GM03348 (cell line): ENCODE results near the gene KCNK1.
A peak's percentile ranks its signal among the peaks of the same experiment; 100 is the strongest.

Source experiments
- DNase-seq: peaks from one replicate; pipeline ENCODE4 v3.0.0; 2012; ENCODE audit warnings: low spot score

KCNK1 gene

DNA sequence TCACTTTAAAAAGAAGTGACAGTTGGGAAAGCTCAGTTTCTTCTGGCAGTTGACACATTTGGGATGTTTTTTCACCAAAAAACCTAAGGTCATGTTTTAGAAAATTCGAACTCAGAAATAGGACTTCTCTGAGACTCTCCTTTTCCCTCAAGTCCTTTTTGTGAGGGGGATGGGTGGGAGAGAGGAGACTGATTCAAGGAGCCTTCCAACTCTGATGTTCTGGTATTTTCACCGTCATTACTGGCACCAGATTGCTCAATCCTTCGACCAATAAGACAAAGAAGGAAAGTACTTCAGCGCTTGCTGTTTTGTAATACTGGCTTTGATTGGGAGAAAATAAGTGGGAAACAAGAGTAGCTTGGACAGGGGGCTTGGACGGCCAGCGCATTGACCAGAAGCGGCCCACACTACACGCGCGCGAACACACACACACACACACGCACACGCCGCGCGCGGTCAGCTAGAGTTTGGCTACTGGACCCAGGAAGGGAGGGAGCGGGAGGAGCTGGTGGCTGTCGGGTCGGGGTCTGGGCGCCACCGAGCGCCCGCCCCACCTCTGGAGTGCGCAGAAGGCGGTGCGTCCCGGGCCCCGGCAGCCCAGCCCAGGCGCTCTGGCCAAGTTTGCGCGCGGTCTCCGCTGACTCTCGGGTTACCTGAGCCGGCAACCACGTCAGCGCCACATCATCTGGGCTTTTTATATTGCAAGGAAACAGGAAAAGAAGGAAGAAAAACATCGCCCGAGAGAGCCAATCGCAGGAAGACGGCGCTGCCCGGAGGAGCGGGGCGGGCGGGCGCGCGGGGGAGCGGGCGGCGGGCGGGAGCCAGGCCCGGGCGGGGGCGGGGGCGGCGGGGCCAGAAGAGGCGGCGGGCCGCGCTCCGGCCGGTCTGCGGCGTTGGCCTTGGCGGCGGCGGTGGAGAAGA is at the start of gene KCNK1:
TSS of gene KCNK1 (plus strand) at position 855 of the 921 bp plus-strand sequence. CDS start at position 921, 66 bp downstream.
- peak; percentile 78 for DNase-seq

DNA sequence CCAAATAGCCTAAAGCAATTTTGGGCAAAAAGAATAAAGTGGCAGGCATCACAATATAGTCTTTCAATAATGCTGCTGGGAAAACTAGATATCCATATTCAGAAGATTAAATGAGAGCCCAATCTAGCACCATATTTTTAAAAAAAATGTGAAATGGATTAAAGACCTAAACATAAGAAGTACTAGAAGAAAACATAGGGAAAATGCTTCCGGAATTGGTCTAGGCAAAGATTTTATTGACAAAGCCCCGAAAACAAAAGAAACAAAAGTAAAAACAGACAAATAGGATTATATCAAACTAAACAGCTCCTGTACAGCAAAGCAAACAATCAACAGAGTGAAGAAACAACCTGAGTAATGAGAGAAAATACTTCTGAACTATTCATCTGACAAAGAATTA is 48.6 kb upstream of the KCNK1 start:
- DNase-seq, result no peak

DNA sequence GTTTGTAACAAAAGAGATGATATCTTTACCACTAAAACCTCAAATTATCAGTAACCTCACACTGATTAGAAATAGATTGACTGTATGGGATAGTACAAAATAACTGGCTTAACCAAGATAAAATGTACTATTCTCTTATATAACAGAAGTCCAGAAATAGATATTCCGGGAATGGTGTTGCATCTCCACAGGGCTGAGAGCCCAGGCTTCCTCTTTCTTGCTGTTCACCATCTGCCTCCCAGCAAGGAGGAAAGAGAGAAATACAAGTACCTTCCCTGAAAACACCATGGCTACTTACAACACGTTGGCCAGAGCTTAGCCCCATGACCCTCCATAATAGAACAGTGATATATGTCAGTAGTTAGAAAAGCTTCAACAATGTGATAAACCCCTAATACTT is 47.0 kb upstream of the KCNK1 start:
- DNase-seq, result no peak

DNA sequence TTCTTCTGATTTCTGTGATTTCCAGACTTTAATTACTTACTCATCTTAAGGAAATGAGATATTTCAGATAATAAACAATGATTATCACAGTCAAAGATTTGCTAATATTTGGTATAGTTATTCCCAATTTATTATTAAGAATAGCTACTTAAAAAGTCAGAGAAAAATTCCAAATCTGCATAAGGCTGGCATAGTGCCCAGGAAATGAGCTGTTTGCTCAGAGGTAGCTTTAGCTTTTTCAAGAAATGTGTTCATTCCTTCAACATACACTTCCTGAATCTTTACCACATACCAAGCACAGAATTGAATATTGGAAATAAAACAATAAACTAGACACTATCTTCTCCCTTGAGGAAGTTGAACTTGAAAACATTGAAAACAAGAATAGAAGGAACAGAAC is 44.3 kb upstream of the KCNK1 start:
- DNase-seq, result no peak

DNA sequence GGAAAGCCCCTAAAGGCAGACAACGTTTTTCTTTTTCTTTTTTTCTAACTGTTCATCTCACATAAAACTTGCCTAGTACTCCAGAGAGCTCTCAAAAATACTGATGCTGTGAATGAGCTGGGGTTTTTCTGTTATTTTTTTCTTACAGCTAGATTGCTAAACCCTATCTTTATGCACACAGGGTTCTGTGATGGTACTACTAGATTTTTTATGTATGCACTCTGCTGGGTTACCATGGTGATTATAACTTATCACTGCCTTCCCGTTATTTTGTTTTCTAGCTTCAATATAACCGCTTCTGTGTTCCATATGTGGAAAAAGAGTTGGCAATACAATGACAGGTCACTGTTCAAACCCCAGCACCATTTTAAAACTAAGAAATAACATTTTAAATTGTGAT is 43.7 kb upstream of the KCNK1 start:
- DNase-seq, result no peak

DNA sequence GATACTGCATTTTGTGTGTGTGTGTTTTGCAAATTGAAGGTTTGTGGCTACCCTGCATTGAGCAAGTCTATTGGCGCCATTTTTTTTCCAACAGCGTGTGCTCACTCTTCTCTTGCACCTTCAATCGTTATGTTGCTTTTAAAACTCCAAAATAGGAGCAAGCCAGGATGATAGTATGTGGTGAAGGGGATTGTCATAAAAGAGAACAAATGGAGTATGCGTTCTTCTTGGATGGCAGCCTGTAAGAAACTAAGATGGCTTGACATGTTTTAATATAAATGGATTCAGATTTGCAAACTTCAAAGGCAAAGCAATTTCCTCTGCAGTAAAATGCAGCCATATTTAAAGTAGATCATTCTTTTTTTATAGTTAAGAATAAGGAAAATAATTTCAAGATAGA is 43.2 kb upstream of the KCNK1 start:
- DNase-seq, result no peak

DNA sequence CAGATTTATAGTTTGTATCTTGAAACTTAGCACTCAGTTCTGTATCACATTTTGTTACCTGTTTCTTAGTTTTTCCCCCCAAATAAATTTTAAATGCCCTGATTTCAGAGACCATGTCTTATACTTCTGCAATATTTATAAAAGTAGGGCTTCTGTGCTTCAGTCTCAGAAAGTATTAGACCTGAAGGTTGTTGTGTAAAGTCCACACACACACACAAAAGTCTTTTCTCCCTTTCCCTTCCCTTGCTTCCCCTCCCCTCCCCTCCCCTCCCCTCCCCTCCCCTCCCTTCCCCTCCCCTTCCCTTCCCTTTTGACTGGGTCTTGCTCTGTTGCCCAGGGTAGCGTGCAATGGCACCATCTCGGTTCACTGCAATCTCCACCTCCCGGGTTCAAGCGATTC is 41.0 kb upstream of the KCNK1 start:
- no peak for DNase-seq

DNA sequence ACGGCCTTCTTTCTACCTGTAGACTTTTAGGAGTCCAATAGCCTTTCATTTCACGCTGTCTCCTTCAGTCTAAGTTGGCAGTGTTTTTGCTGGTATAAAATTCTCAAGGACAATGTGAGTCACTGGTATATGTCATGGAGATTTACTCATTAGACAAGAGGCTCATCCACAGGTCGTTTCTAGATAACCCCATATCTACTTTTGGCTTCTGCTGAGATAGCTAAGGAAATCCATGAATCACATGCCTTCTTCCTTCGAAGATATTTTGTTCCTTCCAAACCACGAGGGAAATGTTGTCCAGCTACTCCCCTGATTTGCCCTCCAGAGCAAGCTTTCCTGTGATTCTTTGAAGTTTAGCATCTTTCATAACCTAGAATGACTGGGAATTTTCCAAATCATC is 38.5 kb upstream of the KCNK1 start:
- no peak for DNase-seq

DNA sequence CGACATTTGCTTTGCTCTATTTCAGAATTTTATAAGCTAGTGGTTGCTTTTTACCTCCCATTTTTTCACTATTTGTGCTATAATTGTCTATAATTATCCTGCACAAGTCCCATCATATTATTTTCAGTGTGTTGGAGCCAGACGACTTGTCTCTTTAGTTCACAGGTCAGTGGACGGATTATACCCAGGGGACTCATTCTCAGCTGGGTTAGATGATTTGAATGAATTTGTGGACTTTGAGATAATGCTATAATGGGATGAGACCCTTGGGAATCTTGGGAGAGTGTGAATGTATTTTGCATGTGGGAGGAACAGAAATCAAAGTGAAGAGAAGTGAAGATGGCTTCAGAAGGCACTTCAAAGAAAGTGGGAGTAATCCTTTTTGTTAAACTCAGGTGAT is 31.5 kb upstream of the KCNK1 start:
- DNase-seq, result no peak

DNA sequence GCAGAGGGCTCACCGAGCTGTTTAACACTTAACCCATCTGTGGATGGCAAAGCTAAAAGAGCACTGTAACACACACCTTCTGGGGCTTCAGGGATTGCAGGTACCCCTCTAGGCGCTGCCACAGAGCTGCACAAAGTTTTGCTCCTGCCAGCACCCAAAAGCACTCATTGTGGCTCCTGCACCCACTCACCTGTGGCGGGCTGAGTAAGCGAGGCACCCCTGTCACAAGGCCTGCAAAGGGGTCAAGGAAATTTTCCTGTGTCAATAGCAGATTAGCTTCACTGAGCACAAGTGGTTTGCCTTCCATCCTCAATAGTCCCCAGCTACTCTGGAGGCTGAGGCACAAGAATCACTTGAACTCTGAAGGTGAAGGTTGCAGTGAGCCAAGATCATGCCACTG is 29.5 kb upstream of the KCNK1 start:
- no peak for DNase-seq

DNA sequence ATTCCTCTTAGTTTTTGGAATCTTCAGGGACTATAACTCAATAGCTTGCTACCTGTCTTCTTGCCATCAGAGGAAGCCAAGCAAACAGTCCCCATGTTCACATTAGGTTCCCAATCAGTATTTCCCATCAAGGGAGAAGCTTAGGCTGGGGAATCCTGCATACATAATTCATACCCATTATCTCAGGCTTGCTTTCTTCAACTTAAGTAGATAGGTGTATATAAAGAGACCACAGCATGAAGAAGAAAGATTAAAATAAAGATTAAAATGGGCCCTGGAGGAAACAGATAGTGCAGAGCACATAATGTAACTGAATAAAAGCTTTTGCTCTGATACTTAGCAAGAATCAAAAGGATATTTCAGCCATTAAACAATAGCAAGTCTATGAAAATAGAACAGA is 29.0 kb upstream of the KCNK1 start:
- no peak for DNase-seq

DNA sequence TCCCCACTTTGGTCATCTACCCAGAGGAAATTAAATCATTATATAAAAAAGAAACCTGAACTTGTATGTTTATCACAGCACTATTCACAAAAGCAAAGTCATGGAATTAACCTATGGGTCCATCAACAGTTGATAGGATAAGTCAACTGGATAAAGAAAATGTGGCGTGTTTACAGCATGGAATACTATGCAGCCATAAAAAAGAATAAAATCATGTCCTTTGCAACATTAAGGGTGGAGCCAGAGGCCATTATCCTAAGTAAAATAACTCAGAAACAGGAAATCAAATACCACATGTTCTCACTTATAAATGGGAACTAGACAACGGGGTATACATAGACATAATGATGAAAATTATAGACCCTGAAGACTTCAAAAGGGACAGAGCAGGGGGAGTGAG is 27.6 kb upstream of the KCNK1 start:
- no peak for DNase-seq

DNA sequence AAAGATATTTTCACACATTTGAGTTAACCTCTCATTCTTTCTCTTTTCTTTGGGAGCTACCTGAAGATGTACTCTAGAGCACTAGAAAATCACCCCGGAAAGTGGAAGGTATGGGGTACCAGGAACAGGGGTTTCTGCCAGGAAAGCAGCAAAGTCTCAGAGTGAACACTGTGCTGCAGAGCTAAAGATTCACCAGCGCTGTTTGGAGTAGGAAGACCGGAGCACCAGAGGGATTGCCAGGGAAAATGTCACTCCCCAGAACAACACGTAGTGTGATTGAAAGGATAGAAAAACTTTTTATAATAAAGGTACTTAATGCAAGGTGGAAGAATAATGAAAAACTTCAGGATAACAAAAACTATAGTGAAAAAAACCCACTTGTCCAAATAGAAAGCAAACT is 26.7 kb upstream of the KCNK1 start:
- DNase-seq, result no peak

DNA sequence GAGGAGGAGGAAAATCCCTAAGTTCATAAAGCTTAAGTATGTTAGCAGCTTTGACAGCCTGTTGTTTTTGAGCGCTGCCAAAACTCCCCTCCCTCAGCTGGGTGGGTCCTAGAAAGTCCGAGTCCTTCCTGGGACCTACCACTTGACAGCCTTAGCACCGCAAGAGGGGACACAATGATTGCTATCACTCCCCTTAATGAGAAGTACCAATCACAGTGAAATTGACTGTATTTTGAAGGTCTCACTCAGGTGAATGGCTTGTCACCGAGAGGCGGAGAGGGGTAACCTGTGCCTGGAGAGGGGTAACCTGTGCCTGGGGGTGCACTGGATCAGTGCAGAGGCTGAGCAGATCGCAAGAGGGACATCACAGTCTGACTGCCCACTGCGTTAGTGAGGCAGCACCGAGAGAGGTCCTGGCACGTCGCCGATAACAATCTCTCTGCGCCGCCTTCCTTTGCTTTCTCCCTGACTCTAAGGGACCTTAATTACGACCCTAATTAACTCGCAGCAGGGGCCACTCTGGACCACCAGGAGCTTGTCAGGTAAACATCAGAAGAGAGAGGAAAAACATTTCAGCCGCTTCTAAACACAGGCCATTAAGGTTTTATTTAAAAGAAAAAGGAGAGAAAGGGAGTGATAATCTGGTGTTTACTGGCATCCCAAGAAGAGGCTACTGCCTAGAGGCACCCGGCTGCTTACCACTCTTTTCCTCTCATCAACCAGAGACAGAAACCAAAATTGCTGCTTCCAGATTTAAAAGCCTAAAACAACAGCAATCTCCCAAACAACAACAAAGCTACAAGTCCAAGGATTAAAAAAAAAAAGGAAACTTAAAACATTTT is 25.7 kb upstream of the KCNK1 start:
- no peak for DNase-seq

DNA sequence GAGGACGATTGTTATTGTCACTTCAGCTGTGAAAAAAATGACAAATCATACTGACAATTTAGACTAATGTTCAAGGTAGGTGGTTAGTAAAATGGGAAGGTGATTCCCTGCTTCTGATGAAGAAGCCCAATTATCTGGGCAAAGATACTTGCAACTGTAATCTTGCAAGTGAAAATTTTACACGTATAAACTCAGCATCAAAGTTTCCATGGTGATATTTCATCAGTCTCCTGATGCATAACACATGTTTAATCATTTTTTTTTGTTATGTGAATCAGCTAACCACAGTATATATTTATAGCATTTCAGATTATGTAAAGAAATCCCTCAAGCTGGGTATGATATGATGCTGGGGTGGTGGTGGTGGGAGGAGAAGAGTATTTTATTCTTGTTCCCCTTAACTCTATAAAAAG is 16.4 kb upstream of the KCNK1 start:
- DNase-seq, result peak; percentile 22

DNA sequence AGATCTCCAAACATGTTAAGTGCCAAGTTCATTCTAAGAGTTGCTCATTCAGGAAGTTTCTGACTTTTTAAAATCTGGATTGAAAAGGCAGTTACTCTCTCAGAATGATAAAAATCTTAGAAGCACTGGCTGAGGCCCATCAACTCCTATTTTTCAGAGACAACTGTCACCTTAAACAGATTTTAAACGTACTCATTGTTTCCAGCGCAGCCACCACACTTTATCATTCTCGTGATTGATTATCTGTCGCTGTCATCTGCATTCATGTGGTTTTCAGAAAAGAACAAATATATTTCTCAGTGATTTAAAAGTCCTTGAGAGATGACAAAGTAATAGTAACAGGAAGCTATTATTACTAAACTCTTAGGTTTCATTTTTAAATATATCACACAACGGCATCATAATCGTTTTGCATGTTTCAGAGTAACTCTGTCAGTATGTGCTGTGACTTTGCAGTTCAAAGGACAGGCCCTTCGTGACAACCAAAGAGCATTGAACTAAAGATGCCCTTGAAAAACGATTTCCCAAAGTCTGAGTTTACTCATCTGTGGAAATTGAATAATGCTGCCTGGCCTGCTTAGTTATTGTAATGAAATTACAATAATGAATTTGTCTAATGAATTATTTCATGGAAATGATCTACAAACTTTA is 14.9 kb upstream of the KCNK1 start:
- no peak for DNase-seq

DNA sequence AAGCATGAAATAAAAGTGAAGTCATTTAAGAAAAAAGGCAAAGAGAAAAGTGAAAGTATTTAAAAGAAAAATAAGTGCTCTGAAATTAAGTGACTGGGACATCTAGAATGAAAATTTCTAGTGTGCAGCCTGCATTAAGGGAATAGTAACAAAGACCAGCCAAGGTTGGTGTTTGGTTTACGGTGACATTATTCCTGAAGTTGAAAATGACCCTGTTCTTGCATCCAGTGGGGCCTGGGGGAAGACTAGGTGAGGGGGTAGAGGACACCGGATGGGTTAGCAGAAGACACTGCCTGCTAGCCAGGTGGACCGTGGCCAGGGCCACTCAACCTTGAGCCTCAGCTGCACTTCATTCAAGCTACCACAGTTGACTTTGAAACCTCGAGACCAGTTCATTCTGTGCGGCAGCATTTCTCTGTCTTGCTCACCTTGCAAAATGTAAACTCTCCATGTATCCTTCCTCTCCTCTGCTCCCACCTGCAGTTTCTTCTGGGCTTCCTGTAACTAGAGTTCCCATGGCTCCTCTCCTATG is 14.3 kb upstream of the KCNK1 start:
- no peak for DNase-seq

DNA sequence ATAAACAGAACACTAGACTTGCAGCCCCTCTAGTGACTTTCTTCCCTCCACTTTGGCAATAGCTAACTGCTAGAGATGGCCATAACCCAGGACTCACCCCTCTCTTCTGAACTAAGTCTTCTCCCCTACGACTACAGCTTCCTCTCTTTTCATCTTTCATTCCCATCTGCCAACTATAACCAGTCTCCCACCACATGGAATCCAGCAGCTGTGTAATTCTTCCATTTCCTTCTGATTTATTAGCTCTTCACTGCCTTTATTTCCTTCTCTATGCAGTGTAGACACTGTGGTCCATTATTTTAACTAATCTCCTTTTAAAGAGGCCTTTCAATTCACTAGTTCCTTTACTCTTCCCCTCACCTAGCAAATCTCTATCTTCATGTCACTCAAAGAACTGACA is 13.4 kb upstream of the KCNK1 start:
- DNase-seq, result no peak

DNA sequence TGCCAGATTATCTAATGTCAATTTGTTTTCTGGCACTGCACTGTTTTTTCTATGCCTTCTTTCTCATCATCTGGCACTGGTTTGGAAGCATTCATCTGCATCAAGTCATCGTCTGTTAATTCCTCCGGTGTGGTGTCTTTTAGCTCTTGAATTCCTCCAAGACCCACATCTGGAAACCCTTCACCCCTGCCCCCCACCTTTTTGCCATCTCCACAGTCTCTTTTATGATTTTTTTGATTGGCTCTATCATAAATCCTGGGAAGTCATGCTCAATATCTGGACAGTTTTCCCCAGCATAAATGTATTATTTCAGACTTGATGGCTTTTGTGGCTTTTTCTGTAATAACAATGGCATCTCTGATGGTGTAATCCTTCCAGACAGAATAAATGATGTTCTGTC is 10.4 kb upstream of the KCNK1 start:
- DNase-seq, result peak; percentile 15

DNA sequence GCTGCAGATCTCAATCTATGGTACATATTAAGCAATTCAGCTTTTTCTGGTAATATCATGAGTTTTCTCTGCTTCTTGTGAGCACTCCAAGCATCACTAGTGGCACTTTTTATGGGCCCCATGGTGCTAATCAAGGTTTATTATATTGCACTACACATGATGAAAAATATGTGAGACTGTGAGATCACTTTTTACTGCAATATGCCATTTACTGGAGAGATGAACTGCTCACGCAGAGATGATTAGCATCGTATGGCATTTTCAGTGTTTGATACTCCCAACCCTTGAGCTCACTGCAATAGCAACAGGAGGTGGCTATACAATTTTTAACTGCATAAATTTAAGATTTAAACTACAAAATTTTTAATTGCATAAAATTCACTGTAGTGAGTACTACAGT is 8.7 kb upstream of the KCNK1 start:
- DNase-seq, result no peak

DNA sequence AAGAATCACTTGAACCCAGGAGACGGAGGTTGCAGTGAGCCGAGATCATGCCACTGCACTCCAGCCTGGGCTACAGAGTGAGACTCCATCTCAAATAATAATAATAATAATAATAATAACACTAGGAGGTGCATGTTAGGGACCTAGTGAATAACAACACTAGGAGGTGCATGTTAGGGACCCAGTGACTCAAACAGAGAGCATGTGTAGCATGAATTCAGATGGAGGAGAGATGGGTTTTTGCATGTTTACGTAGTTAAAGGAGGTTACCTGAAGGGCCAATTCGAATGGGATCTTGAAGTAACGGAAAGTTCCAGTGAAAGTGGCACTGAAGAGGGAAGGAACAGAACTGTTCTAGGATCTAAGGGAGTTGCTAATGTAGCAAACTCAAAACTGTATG is 7.1 kb upstream of the KCNK1 start:
- no peak for DNase-seq
